SK-N-DZ (cell line): Measurements from ENCODE around the gene SCRN3. TPM values are rescaled to one million over a fixed set of nuclear protein-coding genes. Genes with fewer than 3 reads are reported as not detected.
"Not testable (repeated sequence)": the region's sequence is repeated elsewhere in the genome, so short reads cannot be mapped to it uniquely, and the experiment has no call there.

Experiments used
- DNase-seq: peaks from one replicate; pipeline ENCODE4 v3.0.0-alpha.2; 2015; ENCODE audit warnings: low spot score
- polyA plus RNA-seq, 2 experiments: library from polyadenylated mRNA; depleted of rRNA; stranded (reverse); fragments of >200 nt; gene quantifications; 2 replicates each; pipeline ENCODE4 v1.2.3, GENCODE V29; 2014

The SCRN3 gene
- polyA plus RNA-seq (2014; cell fraction: cytosol; rRNA removed): 29.0 and 34.3 TPM in 2 replicates
- polyA plus RNA-seq (2014; cell fraction: nucleus; rRNA removed): 16.7 and 24.7 TPM in 2 replicates

- DNase-seq: peak; percentile 79
Observed at GRCh38 chr2:174395284-174395968, at the start of gene SCRN3. Gene SCRN3 (plus strand): TSS chr2:174395730. CDS start chr2:174398284, 2,554 bp downstream.

GRCh38 chr2:174350018-174350417 lies 45.5 kb upstream of the SCRN3 start:
- no peak for DNase-seq

GRCh38 chr2:174350593-174351181 lies 44.8 kb upstream of the SCRN3 start:
- no peak for DNase-seq

GRCh38 chr2:174353004-174353403 lies 42.5 kb upstream of the SCRN3 start:
- DNase-seq: no peak

GRCh38 chr2:174356347-174356746 lies 39.2 kb upstream of the SCRN3 start:
- DNase-seq: no peak

- DNase-seq: not testable (repeated sequence)
Observed at GRCh38 chr2:174359663-174360062, 35.9 kb upstream of the SCRN3 start.

GRCh38 chr2:174362949-174363348 lies 32.6 kb upstream of the SCRN3 start:
- DNase-seq: no peak

GRCh38 chr2:174363492-174364225 lies 31.9 kb upstream of the SCRN3 start:
- not testable (repeated sequence) for DNase-seq

- DNase-seq: no peak
Observed at GRCh38 chr2:174364628-174365027, 30.9 kb upstream of the SCRN3 start.

- no peak for DNase-seq
Observed at GRCh38 chr2:174365571-174365970, 30.0 kb upstream of the SCRN3 start.

GRCh38 chr2:174368691-174369090 lies 26.8 kb upstream of the SCRN3 start:
- DNase-seq: no peak

GRCh38 chr2:174376967-174377366 lies 18.6 kb upstream of the SCRN3 start:
- no peak for DNase-seq

GRCh38 chr2:174383796-174384195 lies 11.7 kb upstream of the SCRN3 start:
- DNase-seq: no peak

GRCh38 chr2:174385201-174385600 lies 10.3 kb upstream of the SCRN3 start:
- no peak for DNase-seq

- DNase-seq: not testable (repeated sequence)
Observed at GRCh38 chr2:174388706-174389105, 6.8 kb upstream of the SCRN3 start.

GRCh38 chr2:174389542-174389941 lies 6.0 kb upstream of the SCRN3 start:
- DNase-seq: no peak

- DNase-seq: not testable (repeated sequence)
Observed at GRCh38 chr2:174390303-174390702, 5.2 kb upstream of the SCRN3 start.

GRCh38 chr2:174392706-174393105 lies 2.8 kb upstream of the SCRN3 start:
- no peak for DNase-seq

GRCh38 chr2:174395969-174396630 lies 570 bp downstream of the SCRN3 start:
- DNase-seq: no peak

GRCh38 chr2:174397773-174398172 lies 2.2 kb downstream of the SCRN3 start:
- DNase-seq: no peak

- DNase-seq: no peak
Observed at GRCh38 chr2:174399171-174399570, 3.6 kb downstream of the SCRN3 start.

GRCh38 chr2:174400853-174401252 lies 5.3 kb downstream of the SCRN3 start:
- no peak for DNase-seq
